Hematopoietic multipotent progenitor cell treated with erythropoietin and hydrocortisone succinate and interleukin-3 and kit ligand, for 8 days (in vitro differentiated cells): ENCODE results near the gene NKX6-1.

Source experiments
- DNase-seq: peaks from one replicate; pipeline ENCODE4 v3.0.0-alpha.2; 2015

Gene NKX6-1

GRCh38 chr4:84498935-84499623 is at the start of gene NKX6-1:
NKX6-1 (minus strand) TSS chr4:84499292; CDS start chr4:84498228, 1,064 bp downstream.
- DNase-seq = peak; percentile 21

- DNase-seq = no peak
These were observed 48.1 kb upstream of the NKX6-1 start for GRCh38 chr4:84547211-84547610.

GRCh38 chr4:84545093-84545492 is 46.0 kb upstream of the NKX6-1 start:
- no peak for DNase-seq

- DNase-seq = no peak
These were observed 36.8 kb upstream of the NKX6-1 start for GRCh38 chr4:84535901-84536300.

- no peak for DNase-seq
These were observed 32.6 kb upstream of the NKX6-1 start for GRCh38 chr4:84531689-84532088.

GRCh38 chr4:84530871-84531270 is 31.8 kb upstream of the NKX6-1 start:
- no peak for DNase-seq

GRCh38 chr4:84530454-84530853 is 31.4 kb upstream of the NKX6-1 start:
- peak; percentile 3 for DNase-seq

GRCh38 chr4:84529169-84529751 is 30.2 kb upstream of the NKX6-1 start:
- DNase-seq = peak; percentile 43

- DNase-seq = no peak
These were observed 28.3 kb upstream of the NKX6-1 start for GRCh38 chr4:84527391-84527790.

- DNase-seq = no peak
These were observed 16.0 kb upstream of the NKX6-1 start for GRCh38 chr4:84515075-84515474.

GRCh38 chr4:84512277-84512676 is 13.2 kb upstream of the NKX6-1 start:
- no peak for DNase-seq

- DNase-seq = no peak
These were observed 12.6 kb upstream of the NKX6-1 start for GRCh38 chr4:84511703-84512102.

GRCh38 chr4:84507941-84508340 is 8.8 kb upstream of the NKX6-1 start:
- DNase-seq = no peak

GRCh38 chr4:84504821-84505220 is 5.7 kb upstream of the NKX6-1 start:
- DNase-seq = no peak

- DNase-seq = peak; percentile 63
These were observed 4.7 kb upstream of the NKX6-1 start for GRCh38 chr4:84503495-84504437.

- no peak for DNase-seq
These were observed 3.9 kb upstream of the NKX6-1 start for GRCh38 chr4:84502955-84503373.

- DNase-seq = no peak
These were observed 3.4 kb upstream of the NKX6-1 start for GRCh38 chr4:84502333-84502954.

- no peak for DNase-seq
These were observed 2.7 kb upstream of the NKX6-1 start for GRCh38 chr4:84501721-84502267.

- no peak for DNase-seq
These were observed 2.1 kb upstream of the NKX6-1 start for GRCh38 chr4:84501202-84501503.

- DNase-seq = no peak
These were observed 1.5 kb upstream of the NKX6-1 start for GRCh38 chr4:84500386-84501201.

GRCh38 chr4:84499624-84499982 is 511 bp upstream of the NKX6-1 start:
- DNase-seq = no peak
